HG03039 (cell line): ENCODE measurements around the gene SPATA6.

Experiments
- ATAC-seq: cut with Tn5 transposase; IDR thresholded peaks from one replicate; pipeline ENCODE4 v1.9.1; 2021; ENCODE audit warnings: mild to moderate bottlenecking, moderate library complexity; ENCODE audit not compliant: unreplicated experiment

Gene SPATA6

GRCh38 chr1:48261881-48262400, 210.1 kb downstream of the SPATA6 start:
- no peak for ATAC-seq

- no peak for ATAC-seq
Measured at GRCh38 chr1:48258106-48258505, 213.9 kb downstream of the SPATA6 start.

GRCh38 chr1:48254254-48254653, 217.8 kb downstream of the SPATA6 start:
- no peak for ATAC-seq

GRCh38 chr1:48251821-48252220, 220.2 kb downstream of the SPATA6 start:
- ATAC-seq = no peak

GRCh38 chr1:48251323-48251722, 220.7 kb downstream of the SPATA6 start:
- no peak for ATAC-seq

GRCh38 chr1:48250572-48250971, 221.4 kb downstream of the SPATA6 start:
- no peak for ATAC-seq

GRCh38 chr1:48249868-48250267, 222.1 kb downstream of the SPATA6 start:
- no peak for ATAC-seq

- no peak for ATAC-seq
Measured at GRCh38 chr1:48248356-48248755, 223.6 kb downstream of the SPATA6 start.

- ATAC-seq = no peak
Measured at GRCh38 chr1:48246727-48247126, 225.3 kb downstream of the SPATA6 start.
